Measurements from ENCODE around the gene TNFSF8.

The TNFSF8 gene

DNA sequence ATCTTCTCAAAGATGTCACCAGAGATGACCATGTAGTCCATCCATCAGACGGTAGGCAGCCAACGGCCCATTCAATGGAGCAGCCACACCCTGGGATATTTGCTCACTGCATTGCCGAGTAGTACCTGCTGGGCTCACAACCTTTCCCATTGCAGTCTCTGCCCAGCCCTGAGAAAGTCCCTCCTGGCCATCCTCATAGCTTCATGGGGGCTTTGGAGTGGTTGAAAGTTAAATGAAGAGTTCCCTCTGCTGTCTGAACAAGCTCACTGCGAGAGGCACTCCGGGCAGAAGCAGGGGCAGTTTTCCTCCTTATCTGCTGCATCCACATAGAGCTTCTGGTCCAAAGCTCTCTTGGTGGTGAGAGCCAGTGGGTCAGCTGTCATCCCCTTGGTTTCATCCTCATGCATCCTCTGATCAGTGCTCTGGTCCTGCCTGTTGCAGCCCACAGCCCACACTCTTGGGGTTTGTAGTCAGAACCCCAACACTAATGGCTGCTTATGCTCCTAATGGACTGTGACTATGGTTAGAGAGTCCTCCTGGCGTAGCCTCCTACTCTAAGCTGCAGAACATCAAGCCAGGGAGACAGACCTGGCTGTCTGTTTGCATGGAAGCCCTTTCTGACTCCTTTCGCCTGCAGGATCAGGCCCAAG is 23.3 kb downstream of the TNFSF8 start:
- no peak for DNase-seq (ENCODE audit: low read depth in 1 of 2, low spot score in 1 of 2)

DNA sequence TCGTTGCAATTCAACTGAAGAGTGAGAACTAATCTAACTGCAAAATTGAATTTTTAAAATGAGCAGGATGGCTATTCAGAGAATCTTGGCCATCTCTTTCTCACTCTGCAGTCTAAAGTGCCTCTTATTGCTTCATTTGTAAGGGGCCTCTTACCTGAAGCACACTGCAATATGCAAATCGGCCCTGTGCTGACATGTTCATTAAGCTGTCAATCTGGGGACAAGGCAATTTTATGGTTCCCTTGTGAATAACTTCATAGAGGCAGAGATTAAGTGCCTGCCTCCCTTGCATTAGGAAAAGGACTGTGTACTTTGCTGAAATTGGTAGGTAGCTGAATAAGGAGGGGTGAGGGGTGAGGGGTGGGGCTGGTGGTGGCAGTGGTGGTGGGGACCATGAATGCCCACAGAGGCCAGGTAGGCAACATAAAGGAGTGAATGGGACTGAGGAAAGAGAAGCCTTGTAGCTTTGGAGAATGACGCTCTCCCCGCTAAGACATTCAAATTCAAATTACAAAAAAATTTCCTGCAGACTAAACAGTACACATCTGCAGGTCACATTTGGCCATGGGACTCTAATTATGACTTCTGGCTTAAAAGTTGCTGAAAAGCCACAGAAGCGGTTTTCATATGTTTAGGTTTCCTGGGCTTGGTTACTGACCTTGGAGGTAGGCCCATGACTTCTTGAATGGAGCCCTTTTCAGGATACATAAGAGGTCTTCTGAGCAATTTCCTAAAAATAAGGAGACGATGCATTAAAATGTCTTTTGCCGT is 25.0 kb downstream of the TNFSF8 start:
- DNase-seq (ENCODE audit: low read depth in 1 of 2, low spot score in 1 of 2) = no peak

DNA sequence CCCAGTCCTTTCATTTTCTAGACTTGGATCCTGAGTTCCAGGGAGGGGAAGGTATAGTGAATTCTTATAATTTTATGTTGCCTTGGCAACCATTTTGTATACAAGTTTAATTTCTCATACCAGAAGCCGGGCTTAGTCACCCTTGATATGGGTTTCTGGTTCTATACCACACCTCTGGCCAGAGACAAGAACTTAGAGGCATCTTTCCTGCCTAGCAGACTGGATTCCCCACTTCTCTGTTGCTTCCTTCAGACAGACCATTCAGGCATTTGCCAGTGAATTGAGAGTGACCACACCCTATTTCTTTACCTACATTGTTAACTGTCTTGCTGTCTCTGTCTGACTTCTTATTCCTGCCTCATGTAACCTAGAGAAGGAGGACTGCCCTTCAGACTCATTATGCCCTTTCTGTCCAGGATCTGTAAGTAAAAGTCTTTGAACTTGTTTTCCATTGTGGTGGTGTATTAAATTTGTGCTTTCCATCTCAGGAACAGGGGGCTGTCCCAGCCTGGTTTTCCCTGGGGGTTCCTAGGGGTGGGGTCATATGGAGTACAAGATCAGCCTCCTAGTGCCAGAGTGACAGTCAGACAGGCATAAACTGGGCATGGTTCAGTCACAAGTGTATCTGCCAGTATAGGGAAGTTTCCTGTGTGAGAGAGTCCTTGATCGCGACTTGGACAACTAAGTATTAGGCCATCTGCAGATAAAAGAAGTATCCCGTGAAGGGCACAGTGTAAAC is 27.4 kb downstream of the TNFSF8 start:
- DNase-seq (ENCODE audit: low read depth in 1 of 2, low spot score in 1 of 2) = no peak

DNA sequence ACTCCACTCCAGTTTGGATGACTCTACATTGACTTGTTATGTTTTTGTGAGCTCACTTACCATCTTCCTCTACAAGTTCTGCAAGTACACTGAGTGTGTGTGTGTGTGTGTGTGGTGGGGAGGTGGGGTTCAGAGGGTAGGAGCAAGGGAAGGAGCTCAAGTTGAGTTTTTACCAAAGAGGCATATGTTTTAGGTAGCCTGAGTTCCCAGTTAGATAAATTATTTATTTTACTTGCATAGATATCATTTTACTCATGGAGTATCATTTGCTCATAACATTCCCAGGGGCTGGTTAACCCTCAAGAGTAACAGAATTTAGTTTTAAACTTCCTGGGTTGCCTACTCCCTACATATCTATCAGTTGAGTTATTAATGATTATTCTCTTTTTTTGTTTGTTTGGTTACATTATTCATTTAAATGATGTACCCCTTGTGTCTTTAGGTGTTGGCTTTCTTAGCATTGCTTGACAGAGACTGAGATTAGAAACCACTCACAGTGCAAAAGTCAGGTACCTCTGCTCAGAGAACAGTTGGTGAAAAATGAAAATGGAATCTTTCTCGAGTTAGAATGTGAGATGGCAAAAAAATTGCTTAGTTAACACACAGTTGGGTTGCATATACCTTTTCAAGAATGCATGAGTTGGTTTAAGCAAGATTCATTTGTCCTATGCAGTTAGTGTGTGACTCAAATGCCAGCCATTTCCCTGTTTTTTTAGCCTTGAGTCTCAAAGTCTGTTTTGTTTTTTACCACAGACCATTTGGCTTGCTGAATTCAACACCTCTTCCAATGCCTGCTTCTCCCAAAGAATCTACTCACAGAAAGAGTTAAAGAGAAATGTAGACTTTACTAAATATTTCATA is 29.2 kb downstream of the TNFSF8 start:
- no peak for DNase-seq (ENCODE audit: low read depth in 1 of 2, low spot score in 1 of 2)

DNA sequence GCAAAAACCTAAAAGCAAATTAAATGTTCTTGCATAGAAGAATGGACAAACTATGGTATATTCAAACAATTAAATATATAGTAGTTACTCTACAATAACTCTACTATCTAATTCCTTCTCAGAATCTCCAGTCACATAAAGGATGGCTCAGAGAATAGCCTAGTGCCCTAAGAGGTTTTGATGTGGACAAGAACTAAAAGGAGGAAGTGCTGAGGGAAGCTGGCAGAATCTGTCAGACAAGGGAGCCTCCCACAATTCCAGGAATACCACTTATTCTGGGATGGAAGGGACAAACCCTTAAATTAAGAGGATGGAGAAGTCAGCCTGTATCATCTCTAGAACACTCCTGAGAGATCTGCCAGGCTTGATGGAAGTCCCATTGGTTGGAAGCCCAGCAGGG is 30.4 kb downstream of the TNFSF8 start:
- DNase-seq (ENCODE audit: low read depth in 1 of 2, low spot score in 1 of 2) = no peak

DNA sequence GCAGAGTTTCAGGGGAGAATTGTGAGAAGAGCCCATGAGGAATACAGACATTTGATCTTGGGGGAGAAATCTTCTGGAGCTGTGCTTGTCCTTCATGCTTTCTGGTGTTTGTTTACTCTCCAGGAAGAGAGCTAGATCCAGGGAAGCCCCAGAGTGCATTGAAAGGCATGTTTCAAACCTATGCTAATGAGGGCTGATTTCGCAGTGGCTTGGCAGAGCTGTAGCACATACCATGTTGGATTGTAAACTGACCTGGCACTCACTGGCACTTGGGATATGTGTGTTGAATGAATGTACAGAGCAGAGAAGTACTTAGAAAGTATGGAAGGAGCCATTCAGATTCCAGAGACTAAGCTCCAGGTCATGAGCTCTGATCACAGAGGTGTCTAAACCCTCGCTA is 30.9 kb downstream of the TNFSF8 start:
- no peak for DNase-seq (ENCODE audit: low read depth in 1 of 2, low spot score in 1 of 2)

DNA sequence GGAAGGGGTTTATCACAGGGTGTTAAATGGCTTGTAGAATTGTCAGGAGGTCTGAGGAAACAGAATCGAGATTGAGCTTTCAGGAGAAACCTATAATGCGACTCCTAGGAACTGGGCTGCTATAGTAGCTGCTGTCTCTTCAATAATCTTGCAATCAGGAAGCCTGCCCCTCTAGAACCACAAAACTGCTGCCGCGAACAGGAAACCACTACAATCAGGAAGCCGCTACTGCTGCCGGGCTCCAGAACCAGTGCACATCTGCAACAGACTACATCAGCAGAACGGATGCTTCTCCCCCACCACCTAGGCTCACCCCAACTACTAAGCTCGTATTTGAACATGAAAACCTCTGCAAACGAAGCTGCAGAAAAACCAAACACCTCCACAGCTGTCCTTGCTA is 31.6 kb downstream of the TNFSF8 start:
- DNase-seq (ENCODE audit: low read depth in 1 of 2, low spot score in 1 of 2) = peak in 1 of 2 donors; percentile 58

DNA sequence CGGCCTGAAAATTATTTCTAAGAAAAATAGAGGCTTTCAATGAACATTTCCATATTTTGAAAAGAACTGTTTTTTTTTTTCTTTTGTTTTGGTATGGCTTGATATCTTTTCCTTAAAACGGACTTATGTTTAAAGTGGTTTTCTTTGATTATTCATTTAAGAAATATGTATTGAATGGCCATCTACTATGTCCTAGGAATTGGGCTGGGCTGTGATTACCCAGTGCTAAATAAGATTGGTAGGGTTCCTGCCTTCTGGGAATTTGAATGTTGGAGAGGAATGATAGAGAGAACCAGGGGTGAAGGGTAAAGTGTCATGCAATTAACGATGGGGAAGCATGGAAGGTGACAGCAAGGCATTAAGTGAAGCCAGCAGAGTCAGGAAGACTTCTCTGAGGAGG is 33.2 kb downstream of the TNFSF8 start:
- DNase-seq (ENCODE audit: low read depth in 1 of 2, low spot score in 1 of 2) = no peak

DNA sequence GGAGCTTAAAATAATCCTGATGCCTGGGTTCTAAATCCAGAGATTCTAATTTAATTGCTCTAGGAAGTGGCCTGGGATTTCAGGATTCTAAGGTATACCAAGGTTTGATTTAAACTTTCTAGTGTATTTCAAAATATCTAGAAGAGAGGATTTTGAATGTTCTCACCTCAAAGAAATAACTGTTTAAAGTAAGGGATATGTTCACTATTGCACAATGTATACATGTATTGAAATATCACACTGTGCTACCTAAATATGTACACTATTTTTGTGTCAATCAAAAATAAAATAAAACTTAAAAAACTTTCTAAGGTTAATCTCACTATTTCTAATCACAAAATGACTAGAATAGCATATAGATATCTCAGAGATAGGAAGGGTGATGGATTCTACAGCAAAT is 34.0 kb downstream of the TNFSF8 start:
- no peak for DNase-seq (ENCODE audit: low read depth in 1 of 2, low spot score in 1 of 2)

DNA sequence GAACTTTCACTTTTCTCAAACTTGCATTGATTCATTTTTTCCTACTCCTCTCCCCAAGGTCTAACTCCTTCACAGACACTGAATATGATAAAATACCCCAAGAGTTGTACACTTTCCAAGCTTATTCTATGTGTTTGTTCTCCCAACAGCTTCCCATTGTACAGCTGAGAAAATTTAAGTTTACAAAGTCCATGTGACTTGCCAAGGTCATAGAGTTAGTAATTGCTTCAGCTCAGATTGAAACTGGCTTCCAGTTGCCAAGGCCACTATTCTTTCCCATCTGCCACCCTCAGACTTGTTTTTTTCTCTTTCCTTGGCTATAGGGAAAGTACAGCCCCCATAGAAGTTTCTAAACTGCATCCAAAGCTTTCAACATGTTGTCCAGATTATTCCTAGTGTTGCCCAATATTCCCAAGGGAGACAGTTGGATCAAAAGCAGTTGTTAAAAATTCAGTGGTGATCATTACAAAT is 34.8 kb downstream of the TNFSF8 start:
- DNase-seq (ENCODE audit: low read depth in 1 of 2, low spot score in 1 of 2) = no peak

DNA sequence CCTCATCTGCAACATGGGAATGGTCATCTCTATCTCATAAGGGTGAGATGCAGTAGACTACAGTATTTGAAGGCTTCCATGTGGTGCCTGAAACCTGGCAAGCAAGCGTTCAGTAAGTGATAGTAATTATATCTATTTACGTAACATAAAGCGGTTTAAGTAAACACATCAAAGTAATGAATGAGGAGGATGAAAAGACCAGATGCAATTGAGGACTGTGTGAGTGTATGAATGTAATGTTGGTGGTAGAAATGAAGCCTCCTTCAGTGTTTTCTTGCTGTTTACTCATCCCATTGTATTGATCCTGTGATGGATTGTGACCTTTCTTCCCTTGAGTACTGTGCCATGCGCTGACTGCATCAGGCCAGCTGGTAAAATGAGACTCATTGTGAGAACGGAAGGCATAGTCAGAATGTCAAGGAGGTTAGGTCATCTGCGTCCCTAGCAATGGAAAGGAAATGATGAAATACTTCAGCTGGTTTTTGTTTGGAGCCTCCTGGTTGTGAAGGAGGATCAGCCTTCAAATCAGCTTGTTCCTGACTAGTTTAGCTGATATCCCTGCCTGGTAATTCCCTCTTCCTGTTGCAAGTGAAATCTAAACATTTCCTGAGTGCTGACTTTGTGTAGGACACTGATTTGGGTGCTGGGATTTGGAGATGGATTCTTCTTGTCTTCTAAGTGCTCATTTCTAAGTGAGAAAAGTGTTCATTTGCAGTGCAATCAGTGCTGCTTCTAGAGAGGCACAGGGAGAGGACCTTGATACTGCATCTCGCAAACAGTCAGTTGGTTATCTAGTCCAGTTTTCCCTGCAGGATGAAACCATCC is 35.6 kb downstream of the TNFSF8 start:
- peak in 1 of 2 donors; percentile 35 for DNase-seq (ENCODE audit: low read depth in 1 of 2, low spot score in 1 of 2)

DNA sequence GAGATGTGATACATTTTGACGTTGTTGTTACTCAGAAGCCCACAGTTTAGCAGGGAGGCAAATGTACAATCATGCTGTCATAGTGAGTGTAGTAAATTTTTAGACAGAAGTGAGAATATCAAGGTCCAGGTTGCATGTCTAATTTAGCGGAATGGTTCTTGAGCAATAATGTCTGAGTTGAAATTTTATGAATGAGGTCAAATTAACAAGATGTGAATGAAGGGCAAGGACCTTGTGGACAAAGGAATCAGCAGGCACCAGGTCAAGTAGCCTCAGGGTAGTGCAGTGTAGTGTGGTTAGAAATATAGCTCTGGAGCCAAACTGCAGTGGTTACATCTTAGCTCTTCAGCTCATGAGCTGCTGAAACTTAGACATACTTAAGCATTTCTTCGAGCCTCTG is 36.2 kb downstream of the TNFSF8 start:
- DNase-seq (ENCODE audit: low read depth in 1 of 2, low spot score in 1 of 2) = no peak

DNA sequence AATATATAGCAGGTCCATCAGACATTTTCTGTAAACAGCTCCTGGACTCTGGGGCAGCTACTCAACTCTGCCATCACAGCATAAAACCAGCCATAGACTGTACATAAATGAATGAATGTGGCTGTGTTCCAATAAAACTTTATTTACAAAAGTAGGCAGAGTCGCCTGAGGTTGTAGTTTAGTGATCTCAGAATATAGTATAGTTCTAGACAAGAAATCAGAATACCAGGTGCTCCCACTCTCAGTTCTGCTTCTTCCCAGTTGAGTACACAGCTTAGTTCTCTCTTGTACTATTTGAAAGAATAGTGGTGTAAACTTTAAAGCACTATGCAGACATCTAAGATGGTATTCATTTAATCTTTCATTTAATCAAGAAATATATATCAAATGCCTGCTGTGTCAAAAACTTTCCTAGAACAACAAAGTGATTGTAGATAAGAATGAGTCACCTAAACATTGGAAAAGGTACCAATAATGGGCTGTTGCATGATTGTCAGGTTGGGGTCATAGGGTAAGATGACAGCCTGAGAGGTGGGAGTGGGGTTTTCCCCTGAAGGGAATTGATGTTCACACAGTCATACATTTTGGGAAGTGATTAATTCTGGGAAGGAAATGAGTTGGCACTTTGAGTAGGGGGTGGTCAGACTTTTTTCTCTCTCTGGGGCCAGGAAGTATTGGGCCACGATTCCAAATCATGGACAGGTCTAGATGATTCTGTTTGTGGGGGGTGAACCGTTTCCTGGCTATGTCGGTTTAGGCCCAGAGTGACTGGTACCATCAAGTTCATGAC is 37.0 kb downstream of the TNFSF8 start:
- DNase-seq (ENCODE audit: low read depth in 1 of 2, low spot score in 1 of 2) = no peak

DNA sequence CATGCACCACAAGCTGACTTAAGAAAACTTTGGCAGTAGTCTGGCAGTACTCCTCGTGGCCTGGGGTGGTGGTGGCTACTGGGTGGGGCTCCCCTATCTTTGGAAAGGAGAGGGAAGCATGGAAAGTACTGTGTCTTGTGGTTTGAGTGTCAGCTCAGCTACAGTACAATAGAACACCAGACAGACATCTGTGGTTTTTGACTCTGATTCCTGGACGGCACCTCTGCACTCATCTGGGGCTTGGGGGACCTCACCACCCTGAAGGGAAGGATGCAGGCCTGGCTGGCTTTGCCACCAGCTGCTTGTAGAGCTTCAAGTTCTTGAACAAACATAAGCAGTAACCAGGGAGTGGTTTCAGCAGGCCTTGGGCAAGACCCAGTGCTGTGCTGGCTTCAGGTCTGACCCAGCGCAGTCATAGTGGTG is 40.6 kb downstream of the TNFSF8 start:
- DNase-seq (ENCODE audit: low read depth in 1 of 2, low spot score in 1 of 2) = no peak

DNA sequence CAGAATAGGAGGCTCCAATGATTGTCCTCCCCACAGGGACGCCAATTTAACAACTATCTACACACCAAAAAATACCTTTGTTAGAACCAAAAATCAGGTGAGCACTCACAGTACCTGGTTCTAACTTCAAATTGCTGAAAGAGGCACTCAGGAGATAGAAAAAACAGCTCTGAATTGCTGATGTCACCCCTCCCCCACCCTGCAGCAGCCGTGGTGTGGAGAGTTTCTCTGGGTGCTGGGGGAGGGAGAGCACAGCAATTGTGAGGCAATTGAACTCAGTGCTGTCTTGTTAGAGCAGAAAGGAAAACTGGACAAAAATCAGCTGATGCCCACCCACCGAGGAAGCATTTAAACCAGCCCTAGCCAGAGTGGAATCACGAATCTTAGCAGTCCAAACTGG is 41.8 kb downstream of the TNFSF8 start:
- no peak for DNase-seq (ENCODE audit: low read depth in 1 of 2, low spot score in 1 of 2)

DNA sequence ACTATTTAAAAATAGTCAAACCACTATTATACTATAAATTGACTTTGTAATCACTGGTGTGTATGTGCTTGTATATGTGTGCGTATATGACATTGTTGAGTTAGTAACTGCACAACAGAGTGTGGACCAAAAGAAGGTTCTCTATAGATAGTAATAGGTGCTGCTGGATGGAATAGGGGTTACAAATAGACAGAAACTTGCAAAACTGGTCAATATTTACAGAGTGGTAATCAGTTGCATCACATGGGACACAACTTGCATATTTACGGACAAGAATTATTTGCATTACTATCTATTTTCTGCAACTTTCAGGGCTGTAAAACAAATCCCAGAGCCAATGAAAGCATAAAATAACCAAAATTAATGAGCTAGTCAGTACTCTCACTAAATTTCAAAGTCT is 42.4 kb downstream of the TNFSF8 start:
- DNase-seq (ENCODE audit: low read depth in 1 of 2, low spot score in 1 of 2) = no peak

DNA sequence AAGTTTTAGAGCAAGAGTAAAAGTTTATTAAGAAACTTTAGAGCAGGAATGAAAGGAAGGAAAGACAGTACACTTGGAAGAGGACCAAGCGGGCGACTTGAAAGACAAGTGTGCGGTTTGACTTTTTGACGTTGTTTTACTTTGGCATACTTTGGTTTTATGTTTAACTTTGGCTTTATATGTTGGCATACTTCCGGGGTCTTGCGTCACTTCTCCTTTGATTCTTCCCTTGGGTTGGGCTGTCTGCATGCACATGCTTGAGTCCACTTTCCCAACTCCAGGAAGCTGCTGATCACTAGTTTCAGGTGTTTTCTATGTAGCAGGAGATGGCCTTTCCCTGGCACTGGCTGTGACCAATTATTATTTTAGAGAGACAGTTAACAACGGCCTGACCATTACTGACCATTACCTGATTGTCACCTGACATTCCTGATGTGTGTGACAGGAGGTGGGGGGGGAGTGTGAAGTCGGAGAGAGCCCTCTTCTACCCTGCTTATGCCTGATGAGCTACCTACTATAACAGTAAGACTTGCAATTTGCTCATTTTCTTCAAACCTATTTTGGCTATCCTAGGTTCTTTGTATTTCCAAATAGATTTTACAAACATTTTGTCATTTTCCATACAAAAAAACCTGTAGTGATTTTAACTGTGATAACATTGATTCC is 45.5 kb downstream of the TNFSF8 start:
- no peak for DNase-seq (ENCODE audit: low read depth in 1 of 2, low spot score in 1 of 2)

DNA sequence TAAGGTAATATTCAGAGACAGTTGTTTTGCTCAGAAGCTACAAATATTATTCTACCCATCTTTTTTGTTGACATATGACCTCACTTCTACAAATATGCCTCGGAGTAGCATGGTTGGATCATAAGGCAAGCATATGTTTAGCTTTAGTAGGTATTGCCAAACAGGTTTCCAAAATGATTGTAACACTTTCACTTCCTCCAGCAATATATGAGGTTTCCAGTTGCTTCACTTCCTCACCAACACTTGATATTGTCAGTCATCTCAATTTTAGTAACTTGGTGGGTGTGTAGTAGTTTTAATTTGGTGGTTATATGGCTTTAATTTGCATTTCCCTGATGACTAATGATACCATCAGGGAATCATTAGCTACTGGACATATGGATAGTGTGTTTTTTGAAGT is 46.7 kb downstream of the TNFSF8 start:
- no peak for DNase-seq (ENCODE audit: low read depth in 1 of 2, low spot score in 1 of 2)

DNA sequence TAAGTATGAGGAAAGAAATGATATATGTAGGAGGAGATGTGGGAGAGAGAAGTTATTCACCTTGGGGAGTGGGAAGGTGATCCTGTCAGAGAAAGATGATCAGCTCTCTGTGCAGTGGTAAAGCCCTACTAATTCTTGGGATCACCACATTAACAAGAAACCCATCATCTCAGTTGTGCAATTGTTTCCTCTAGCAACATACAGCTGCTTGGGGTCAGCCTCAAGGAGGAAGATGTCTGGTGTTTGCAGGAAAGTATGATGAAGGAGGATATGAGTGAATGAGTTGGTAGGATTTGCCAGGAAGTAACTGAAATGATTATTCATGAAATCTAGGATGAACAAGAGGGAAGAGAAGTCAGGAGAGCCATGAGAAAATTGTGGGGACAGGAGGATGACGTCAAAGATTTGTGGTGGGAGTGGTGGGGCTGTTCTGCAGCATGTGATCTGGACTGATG is 50.1 kb downstream of the TNFSF8 start:
- no peak for DNase-seq (ENCODE audit: low read depth in 1 of 2, low spot score in 1 of 2)
